PC-9 (cell line): ENCODE data around the gene ZNF207.

ENCODE experiments used
- EZH2 ChIP-seq: fragments of 200-600 bp; sonication (generic); IDR thresholded peaks from 2 replicates; pipeline ENCODE4 v1.8.0; 2017; ENCODE audit warnings: antibody characterized with exemption, low read depth
- TF ChIP-seq, protein P1 (sequence below): fragments of 200-600 bp; sonication (generic); conservative IDR thresholded peaks from 2 replicates; pipeline ENCODE4 v1.6.1; 2017; ENCODE audit warnings: mixed run types, antibody characterized with exemption, mild to moderate bottlenecking, moderate library complexity

GRCh38 chr17:32317353-32317752, 32.6 kb upstream of the ZNF207 start:
- TF ChIP-seq, protein P1, sequence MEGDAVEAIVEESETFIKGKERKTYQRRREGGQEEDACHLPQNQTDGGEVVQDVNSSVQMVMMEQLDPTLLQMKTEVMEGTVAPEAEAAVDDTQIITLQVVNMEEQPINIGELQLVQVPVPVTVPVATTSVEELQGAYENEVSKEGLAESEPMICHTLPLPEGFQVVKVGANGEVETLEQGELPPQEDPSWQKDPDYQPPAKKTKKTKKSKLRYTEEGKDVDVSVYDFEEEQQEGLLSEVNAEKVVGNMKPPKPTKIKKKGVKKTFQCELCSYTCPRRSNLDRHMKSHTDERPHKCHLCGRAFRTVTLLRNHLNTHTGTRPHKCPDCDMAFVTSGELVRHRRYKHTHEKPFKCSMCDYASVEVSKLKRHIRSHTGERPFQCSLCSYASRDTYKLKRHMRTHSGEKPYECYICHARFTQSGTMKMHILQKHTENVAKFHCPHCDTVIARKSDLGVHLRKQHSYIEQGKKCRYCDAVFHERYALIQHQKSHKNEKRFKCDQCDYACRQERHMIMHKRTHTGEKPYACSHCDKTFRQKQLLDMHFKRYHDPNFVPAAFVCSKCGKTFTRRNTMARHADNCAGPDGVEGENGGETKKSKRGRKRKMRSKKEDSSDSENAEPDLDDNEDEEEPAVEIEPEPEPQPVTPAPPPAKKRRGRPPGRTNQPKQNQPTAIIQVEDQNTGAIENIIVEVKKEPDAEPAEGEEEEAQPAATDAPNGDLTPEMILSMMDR, result no peak
- TF ChIP-seq EZH2, result no peak
